NCI-H2029 treated with DMSO at 0.1 percent for 48 hours (cell line): Measurements from ENCODE around the gene POLE4.

Experiments
- DNase-seq: peaks from one replicate; lab custom pipeline; 2025; lab: John Stamatoyannopoulos, UW

The POLE4 gene

DNA sequence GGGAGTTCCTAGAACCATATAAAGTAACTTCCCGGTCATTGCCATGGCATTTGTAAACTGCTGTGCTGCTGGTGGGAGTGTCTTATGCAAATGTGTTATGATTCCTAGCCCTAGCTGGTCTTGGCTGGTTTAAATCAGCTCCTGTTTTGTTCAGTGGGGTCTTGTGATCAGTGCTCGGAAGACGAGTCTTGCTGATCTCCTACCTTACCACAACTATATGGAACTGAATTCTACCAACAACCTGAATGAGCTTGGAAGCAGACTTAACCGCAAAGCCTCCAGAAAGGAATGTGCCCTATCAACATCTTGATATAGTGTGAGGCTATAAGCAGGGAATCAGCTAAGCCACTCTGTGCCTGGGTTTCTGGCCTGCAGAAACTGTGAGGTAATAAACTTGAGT lies 33.5 kb downstream of the POLE4 start:
- no peak for DNase-seq

DNA sequence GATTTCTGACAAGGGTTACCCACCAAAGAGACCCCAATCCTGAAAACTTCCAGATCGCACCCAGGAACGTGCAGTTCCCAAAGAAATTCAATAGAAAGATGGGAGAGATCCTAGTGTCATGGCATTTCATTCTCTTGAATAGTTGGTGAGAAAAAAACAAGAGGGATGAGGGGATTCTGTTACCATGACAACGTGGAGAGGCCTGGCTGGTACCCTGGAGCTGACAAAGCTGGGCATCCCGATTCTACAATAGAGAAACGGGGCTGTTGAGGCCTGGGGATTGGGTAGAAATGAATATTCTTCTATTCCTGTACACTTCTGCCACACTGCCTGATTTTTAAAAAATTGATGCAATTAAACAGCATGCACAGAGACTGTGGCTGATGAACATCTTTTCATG lies 41.0 kb downstream of the POLE4 start:
- no peak for DNase-seq

DNA sequence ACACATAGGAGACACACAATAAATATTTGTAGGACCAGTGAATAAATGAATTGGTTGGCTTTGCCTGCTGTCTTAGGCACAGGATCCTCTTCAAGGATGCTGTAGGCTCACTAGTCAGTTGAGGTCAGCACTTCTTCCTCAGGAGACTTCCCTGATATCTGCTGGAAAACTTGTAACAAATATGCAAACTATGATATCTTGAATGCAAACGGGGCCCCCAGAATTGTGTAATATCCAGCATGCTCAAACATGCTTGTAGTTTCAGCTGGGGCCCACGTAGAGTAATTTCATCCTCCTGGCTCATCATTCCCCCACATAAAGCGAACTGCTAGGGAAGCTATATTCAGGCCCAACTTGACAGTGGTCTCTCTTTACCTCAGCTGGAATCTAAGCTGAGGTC lies 43.6 kb downstream of the POLE4 start:
- DNase-seq: no peak

DNA sequence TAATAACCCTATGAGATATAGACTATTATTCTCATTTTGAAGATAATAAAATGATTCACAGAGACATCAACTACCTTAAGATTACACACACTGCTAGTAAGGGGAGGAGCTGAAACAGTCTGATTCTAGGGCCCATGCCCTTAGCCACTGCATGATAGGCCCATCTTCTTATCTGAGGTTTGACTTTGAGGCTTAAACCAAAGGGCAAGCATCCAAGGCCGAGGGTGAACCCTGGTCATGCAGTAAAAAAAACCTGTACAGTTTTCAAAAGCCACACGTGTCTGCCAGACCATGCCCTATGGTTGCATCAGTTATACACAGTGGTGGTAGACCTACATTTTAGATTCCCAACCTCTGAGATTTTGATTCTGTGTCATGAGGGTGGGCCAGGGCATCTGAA lies 44.8 kb downstream of the POLE4 start:
- DNase-seq: no peak

DNA sequence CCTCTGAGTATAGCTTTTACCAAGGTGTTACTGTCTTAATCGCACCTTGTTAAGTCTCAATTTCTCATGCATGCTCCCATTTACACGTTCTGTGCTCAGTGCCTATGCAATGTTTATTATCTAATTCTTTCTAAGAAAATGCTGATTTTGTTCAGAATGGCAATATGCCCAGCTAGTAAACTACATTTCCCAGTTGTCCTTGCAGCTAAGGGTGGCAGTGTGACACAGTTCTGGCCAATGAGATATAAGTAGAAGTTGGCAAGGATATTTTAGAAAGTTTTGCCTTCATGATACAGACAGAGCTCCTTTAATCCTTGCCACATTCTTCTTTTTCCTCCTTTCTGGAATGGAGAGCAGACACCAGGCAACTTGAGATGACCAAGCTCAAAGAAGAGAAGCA lies 45.3 kb downstream of the POLE4 start:
- no peak for DNase-seq

DNA sequence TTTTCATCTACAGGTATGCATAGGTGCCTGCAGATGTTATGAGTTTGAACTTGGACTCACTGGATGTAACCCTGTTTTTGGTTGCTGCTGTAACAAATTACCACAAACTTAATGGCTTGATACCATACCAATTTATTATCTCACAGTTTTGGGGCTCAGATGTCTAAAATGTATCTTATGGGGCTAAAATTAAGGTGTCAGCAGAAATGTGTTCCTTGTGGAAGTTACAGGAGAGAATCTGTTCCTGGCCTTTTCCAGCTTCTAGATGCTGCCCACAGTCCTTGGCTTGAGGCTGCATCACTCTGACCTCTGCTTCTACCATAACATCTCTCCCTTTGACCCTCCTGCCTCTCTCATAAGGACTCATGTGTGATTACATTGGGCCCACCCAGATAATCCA lies 47.6 kb downstream of the POLE4 start:
- no peak for DNase-seq

DNA sequence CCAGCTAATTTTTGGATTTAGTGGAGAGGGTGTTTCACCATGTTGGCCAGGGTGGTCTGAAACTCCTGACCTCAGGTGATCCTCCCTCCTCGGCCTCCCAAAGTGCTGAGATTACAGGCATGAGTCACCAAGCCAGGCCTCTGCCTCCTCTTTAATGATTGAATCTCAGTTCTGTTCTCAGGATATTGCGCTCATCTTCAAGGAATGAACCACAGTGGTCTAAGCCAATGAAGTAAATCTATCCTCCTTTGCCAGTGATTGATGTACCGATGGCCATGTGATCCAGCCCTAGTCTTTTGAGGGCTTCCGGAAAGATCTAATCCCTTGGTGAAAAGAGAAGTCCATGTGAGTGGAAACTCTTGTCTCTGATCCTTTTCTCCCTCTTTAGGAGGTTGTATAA lies 48.6 kb downstream of the POLE4 start:
- DNase-seq: no peak

DNA sequence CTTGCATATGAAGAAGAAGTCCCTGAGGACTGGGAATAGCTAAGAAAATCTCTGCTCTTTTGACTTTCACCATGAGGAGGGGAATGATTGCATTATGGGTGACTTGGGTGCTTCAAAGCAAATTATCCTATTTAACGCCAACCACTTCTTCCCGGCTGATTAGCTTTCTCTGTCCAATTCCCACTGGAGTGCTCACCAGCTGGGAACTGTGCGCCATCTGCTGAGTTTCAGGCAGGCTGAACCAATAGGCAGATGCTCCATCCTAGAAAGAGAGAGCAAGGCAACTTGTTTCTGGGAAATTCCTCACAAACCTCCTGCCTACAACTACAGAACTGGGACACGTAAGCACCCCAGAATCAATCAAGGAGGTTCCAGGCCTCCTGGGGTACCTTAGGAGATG lies 49.4 kb downstream of the POLE4 start:
- no peak for DNase-seq

DNA sequence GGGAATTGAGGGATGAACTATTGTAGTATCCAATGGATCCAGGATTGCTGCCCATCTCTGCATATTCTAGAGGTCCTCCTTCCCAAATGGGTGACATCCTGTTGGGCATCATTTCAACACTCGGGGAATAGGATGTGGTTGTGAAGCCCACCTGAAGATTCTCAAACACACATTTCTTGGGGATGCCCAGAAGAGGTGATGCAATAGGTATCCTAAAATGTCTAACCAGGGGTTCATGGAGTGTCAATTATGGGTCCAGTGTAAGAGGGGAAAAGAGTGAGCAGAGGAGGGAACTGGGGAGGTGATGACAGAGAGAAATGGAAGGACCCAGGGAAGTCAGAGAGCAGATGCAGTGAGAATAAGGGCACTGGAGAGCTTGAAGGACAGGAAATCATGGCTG lies 52.1 kb downstream of the POLE4 start:
- no peak for DNase-seq

DNA sequence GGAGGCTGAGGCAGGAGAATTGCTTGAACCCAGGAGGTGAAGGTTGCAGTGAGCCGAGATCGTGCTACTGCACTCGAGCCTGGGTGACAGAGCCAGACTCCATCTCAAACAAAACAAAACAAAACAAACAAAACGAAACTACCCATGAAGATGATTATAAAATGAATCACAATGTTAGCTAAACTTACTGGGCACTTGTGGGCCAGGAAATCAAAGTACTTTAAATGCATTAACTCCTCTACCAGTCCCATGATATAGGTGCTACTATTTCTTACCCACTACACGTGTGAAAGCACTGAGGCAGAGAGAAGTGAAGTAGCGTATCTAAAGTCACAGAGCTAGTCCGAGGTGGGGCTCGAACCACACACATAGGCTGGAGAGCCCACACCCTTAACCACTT lies 53.6 kb downstream of the POLE4 start:
- DNase-seq: no peak

DNA sequence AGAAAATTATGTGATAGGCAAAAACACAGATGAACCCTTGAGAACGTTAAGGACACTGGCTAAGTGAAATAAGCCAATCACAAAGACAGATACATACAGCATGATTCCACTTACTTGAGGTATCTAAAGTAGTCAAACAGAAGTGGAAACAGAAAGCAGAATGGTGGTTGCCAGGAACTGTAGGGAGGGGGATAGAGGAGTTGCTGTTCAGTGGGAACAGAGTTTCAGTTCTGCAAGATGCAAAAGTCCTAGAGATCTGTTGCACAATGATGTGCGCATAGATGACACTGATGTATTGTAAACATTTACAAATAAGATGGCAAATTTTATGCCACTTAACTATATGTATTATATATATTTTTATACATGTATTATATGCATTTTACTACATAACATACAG lies 59.7 kb downstream of the POLE4 start:
- DNase-seq: no peak
